Right lobe of liver (tissue), 6 donors: ENCODE measurements around the gene SEL1L. TPM values are rescaled to one million over a fixed set of nuclear protein-coding genes. Genes with fewer than 3 reads are reported as not detected.
A peak's percentile ranks its signal among the peaks of the same experiment; 100 is the strongest.

ENCODE experiments used
- ATAC-seq, 4 donors: fragments of 200-7000 bp; cut with Tn5 transposase; one replicate each; pipeline ENCODE4 v1.9.1; 2020; ENCODE audit warnings: mild to moderate bottlenecking in 4 of 4, moderate library complexity in 4 of 4
- DNase-seq, 3 donors: peaks; one replicate each; pipeline ENCODE4 v3.0.0-alpha.2; 2020
- H3K27ac ChIP-seq, 3 donors: fragments of 200-600 bp; one replicate each; pipeline ENCODE4 v1.8.0; 2022
- H3K27me3 ChIP-seq, 2 donors: fragments of 200-600 bp; one replicate each; pipeline ENCODE4 v1.8.0; 2022
- H3K36me3 ChIP-seq, 4 donors: fragments of 200-600 bp; sonication (generic) in 1 of 4; one replicate each; pipeline versions ENCODE4 v1.5.1 to v1.8.0; 2017 to 2022; ENCODE audit warnings: control low read depth in 1 of 4
- H3K4me1 ChIP-seq, 4 donors: fragments of 200-600 bp; sonication (generic) in 1 of 4; one replicate each; pipeline versions ENCODE4 v1.5.1 to v1.8.0; 2017 to 2022; ENCODE audit warnings: control low read depth in 1 of 4
- H3K4me3 ChIP-seq, 3 donors: fragments of 200-600 bp; one replicate each; pipeline ENCODE4 v1.8.0; 2022
- H3K9me3 ChIP-seq, 4 donors: fragments of 200-600 bp; sonication (generic) in 1 of 4; one replicate each; pipeline versions ENCODE4 v1.5.1 to v1.8.0; 2017 to 2022; ENCODE audit warnings: control low read depth in 1 of 4
- CTCF ChIP-seq, 4 donors: fragments of 200-600 bp in 3 of 4; fragments of 450-650 bp in 1 of 4; IDR thresholded peaks; one replicate each; pipeline versions ENCODE4 v1.5.1 to v1.8.0; 2016 to 2022; ENCODE audit warnings: antibody characterized with exemption in 4 of 4, mild to moderate bottlenecking in 2 of 4
- POLR2A ChIP-seq: fragments of 450-650 bp; IDR thresholded peaks from one replicate; pipeline ENCODE4 v1.6.1; 2017; ENCODE audit warnings: antibody characterized with exemption, mild to moderate bottlenecking
- WGBS: methylation state at CpG from one replicate; pipeline ENCODE4 v1.1.6; 2018; ENCODE audit warnings: low coverage, low lambda C conversion rate; ENCODE audit not compliant: insufficient coverage; ENCODE audit errors: missing lambda C conversion rate; 5-methylcytosine and 5-hydroxymethylcytosine counted together
- intact Hi-C, 2 donors: fragments of 100-400 bp; cut with DNase I; formaldehyde crosslinking; loops; one replicate each; pipeline versions ENCODE4 v1.11.2 to v1.14.1; 2022
- total RNA-seq, 6 experiments: library from RNA; depleted of rRNA in 2 of 6; stranded (reverse); fragments of >200 nt in 2 of 6; fragmentation: NEBNext Ultra II Directional in 3 of 6; extraction: Animal tissue kit (Norgen Biotek cat#: 25700) in 3 of 6; gene quantifications; one replicate each; pipeline versions ENCODE4 v1.1.0 to v1.2.4, GENCODE V29; 2016 to 2023
- donor health status: DM: no; HTN: yes; CAD: no.
- donor health status: DM: no; HTN: no; CAD: no.
- donor health status: DM: no; HTN: no; CAD: no.
- donor health status: DM: no; HTN: yes; CAD: no.
- donor health status: DM: no; HTN: yes; CAD: no.

SEL1L gene
- total RNA-seq, 6 experiments from 2014 or later = 60.7 to 146 (median 123) TPM

GRCh38 chr14:81565441-81566290 lies 32.0 kb upstream of the SEL1L start:
- no peaks in the 10 kb centered on the region for H3K9me3 ChIP-seq
- H3K27ac ChIP-seq = no peak overlapping the region
- H3K4me3 ChIP-seq = no peak overlapping the region
- TF ChIP-seq CTCF (IDR thresholded peaks at IDR 0.05) (peak; percentile 55 to 71 (median 65)), POLR2A (no peak)
- no peaks in the 10 kb centered on the region for H3K36me3 ChIP-seq
- intact Hi-C loops = no loop called here
- H3K27me3 ChIP-seq = no peaks in the 10 kb centered on the region
- 34% methylated on average over 7 of the region's 7 CpGs for WGBS
- no peaks in the 10 kb centered on the region for H3K4me1 ChIP-seq
- ATAC-seq (peak; percentile 85 to 95 (median 89)), DNase-seq (peak in 1 of 3 donors; percentile 47)

GRCh38 chr14:81562818-81563217 lies 29.2 kb upstream of the SEL1L start:
- Histone ChIP-seq H3K9me3 (no peaks in the 10 kb centered on the region), H3K4me3 (no peak overlapping the region), H3K27ac (no peak overlapping the region), H3K4me1 (no peaks in the 10 kb centered on the region), H3K36me3 (no peaks in the 10 kb centered on the region), H3K27me3 (no peaks in the 10 kb centered on the region)
- no peak for DNase-seq
- no peak for TF ChIP-seq CTCF (IDR thresholded peaks at IDR 0.05)
- intact Hi-C loops = no loop called here
- WGBS = 50% methylated on average over 1 of the region's 2 CpGs
- no peak for ATAC-seq

GRCh38 chr14:81561084-81561775 lies 27.6 kb upstream of the SEL1L start:
- intact Hi-C loops = no loop called here
- WGBS = 62% methylated on average over 10 of the region's 10 CpGs

GRCh38 chr14:81559385-81559784 lies 25.7 kb upstream of the SEL1L start:
- intact Hi-C loops = no loop called here
- 36% methylated on average over 3 of the region's 3 CpGs for WGBS

More at GRCh38 chr14:81561084-81561775, 27.6 kb upstream of the SEL1L start:
- Histone ChIP-seq H3K4me3 (no peak overlapping the region), H3K4me1 (no peaks in the 10 kb centered on the region), H3K27ac (no peak overlapping the region), H3K9me3 (no peaks in the 10 kb centered on the region), H3K27me3 (no peaks in the 10 kb centered on the region), H3K36me3 (no peaks in the 10 kb centered on the region)
- DNase-seq (no peak), ATAC-seq (no peak)
- TF ChIP-seq CTCF (IDR thresholded peaks at IDR 0.05) (no peak), POLR2A (no peak)

More at GRCh38 chr14:81559385-81559784, 25.7 kb upstream of the SEL1L start:
- Histone ChIP-seq H3K27ac (no peak overlapping the region), H3K36me3 (no peaks in the 10 kb centered on the region), H3K4me1 (no peaks in the 10 kb centered on the region), H3K27me3 (no peaks in the 10 kb centered on the region), H3K4me3 (no peak overlapping the region), H3K9me3 (no peaks in the 10 kb centered on the region)
- no peak for TF ChIP-seq CTCF (IDR thresholded peaks at IDR 0.05)
- TF ChIP-seq POLR2A = no peak
- ATAC-seq (no peak), DNase-seq (no peak)
